AG10803 (cell line): ENCODE results near the gene MAPKAP1.
A peak's percentile ranks its signal among the peaks of the same experiment; 100 is the strongest.

ENCODE experiments used
- DNase-seq: peaks from one replicate; pipeline ENCODE4 v3.0.0; 2010; ENCODE audit warnings: low read depth
- H3K4me3 ChIP-seq: 2 replicates; pipeline ENCODE4 v1.5.1; 2011; ENCODE audit warnings: mild to moderate bottlenecking, low read length, control low read depth
- TF ChIP-seq, protein P1 (sequence below): conservative IDR thresholded peaks from 2 replicates; pipeline ENCODE4 v1.5.1; 2011; ENCODE audit warnings: mild to moderate bottlenecking, low read length, control low read depth, inconsistent platforms

Gene MAPKAP1

GRCh38 chr9:125545845-125546244, 161.2 kb downstream of the MAPKAP1 start:
- H3K4me3 ChIP-seq = no peak overlapping the region
- TF ChIP-seq, protein P1, sequence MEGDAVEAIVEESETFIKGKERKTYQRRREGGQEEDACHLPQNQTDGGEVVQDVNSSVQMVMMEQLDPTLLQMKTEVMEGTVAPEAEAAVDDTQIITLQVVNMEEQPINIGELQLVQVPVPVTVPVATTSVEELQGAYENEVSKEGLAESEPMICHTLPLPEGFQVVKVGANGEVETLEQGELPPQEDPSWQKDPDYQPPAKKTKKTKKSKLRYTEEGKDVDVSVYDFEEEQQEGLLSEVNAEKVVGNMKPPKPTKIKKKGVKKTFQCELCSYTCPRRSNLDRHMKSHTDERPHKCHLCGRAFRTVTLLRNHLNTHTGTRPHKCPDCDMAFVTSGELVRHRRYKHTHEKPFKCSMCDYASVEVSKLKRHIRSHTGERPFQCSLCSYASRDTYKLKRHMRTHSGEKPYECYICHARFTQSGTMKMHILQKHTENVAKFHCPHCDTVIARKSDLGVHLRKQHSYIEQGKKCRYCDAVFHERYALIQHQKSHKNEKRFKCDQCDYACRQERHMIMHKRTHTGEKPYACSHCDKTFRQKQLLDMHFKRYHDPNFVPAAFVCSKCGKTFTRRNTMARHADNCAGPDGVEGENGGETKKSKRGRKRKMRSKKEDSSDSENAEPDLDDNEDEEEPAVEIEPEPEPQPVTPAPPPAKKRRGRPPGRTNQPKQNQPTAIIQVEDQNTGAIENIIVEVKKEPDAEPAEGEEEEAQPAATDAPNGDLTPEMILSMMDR = no peak
- DNase-seq = no peak

DNA sequence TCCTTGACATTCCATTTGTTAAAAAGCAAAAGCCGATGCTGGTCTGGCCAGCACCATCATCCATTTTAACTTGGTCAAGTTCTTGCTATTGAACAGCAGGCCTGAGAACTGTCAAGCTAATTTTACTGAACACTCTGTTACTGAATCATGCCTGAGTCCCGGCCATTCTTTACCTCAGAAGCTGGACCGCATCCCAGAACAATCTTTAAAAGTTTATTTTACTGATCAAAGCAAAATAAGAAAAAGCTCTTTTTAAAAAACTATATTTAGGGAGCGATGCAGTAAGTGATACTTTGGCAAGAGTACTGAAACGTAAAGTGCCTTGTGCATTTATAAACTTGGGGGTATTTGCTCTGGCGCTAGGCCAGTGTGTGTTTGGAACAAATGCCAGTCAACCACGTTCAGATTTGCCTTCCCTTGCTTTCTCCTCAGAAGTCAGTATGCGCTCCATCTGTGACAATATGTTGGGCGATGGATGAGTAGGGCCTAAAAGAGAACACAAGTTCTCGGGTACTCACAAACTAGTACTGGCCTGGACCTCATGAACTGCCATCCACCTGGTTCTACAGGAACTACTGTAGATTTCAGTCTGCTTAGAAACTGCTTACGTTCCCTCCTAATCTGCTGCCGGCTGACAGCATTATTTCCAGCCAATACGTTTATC, 161.9 kb downstream of the MAPKAP1 start:
- DNase-seq = peak; percentile 63
- no peak overlapping the region for H3K4me3 ChIP-seq
- TF ChIP-seq, protein P1 = no peak

DNA sequence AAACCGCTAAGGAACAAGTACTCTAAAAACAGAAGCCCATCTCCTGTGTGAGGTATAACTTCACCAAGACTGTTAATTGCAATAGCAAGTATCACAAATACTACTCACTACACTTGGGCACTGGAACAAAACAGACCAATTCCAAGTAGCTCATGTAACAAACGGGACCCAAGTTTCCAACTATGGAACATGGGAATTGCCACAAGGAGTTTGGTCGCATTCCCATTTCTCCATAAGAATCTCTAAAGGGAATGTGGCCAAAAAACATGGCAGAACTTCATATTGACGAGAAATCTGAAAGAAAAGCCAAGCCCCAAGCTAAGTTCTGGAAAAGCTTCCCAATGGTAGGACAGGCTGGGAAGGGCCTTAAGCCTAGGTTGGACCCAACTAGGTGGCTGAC, 162.5 kb downstream of the MAPKAP1 start:
- TF ChIP-seq, protein P1 = no peak
- H3K4me3 ChIP-seq = no peak overlapping the region

DNA sequence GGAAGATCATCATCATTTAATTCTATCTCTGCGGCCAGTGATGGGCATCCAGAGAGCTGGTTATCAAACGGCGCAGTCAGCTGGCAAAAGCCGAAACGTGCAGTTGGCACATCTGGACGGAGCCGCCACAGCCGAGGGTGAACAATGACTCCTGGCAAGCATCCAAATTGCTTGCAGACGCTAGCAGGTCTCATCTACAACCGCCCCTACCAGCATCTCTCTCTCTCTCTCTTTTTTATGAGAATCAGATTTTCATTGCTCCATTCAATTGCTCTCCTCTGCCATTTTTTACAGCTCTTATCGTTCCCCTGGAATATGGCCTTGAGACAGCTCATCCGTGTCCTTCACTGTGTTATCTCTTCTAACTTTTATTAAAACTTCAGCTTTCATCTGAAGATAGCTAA, 165.2 kb downstream of the MAPKAP1 start:
- TF ChIP-seq, protein P1 = no peak
- peak; percentile 62 for DNase-seq
- no peak overlapping the region for H3K4me3 ChIP-seq

More for the DNA sequence above, 162.5 kb downstream of the MAPKAP1 start:
- DNase-seq = no peak

GRCh38 chr9:125540497-125540896, 166.5 kb downstream of the MAPKAP1 start:
- no peak overlapping the region for H3K4me3 ChIP-seq
- DNase-seq = no peak
- TF ChIP-seq, protein P1 = no peak

DNA sequence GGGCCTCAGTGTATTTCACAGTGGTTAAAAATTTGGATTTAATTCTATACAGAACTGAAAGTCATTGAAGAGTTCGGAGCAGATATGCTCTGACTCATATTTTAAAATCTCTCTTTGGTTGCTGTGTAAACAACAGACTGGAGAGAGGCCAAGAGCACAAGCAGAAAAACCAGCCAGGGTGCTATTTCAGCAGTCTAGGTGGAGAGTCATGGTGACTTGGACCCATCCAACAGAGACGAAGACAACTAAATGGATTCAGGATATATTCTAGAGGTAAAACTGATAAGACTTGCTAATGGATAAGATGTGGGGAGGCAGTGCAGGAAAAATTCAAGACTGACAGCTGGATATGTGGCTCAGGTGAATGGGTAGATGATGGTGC, 168.9 kb downstream of the MAPKAP1 start:
- TF ChIP-seq, protein P1 = no peak
- H3K4me3 ChIP-seq = no peak overlapping the region
- DNase-seq = peak; percentile 88

DNA sequence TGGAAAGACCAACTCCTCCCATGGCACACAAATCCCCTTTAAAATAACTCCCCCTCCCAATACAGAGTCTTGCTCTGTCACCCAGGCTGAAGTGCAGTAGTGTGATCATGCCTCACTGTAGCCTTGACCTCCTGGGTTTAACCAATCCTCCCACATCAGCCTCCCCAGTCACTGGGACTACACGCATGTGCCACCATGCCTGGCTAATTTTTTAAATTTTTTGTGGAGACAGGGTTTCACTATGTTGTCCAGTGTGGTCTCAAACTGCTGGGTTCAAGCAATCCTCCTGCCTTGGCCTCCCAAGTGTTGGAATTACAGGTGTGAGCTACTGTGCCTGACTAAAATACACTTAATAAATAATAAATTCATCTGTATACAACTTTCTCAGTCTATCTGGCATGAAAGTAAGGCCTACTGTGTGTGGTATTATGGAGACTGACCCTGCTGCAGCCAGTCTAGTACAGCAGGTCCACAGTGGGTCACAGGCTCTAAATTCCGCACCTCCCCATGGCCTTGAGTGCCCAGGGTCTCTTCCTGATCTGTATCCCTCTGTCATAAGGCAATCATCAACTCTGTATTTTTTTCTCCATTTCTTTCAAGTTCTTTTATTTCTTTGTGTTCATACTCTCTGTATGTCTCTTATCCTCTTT, 169.4 kb downstream of the MAPKAP1 start:
- DNase-seq = no peak
- H3K4me3 ChIP-seq = 0 out of 2 replicates have a peak overlapping the region, but pooled peaks have one; percentile 3
- TF ChIP-seq, protein P1 = no peak
